G401.6 (cell line): Measurements from ENCODE around the gene GPR82.
"Not testable (repeated sequence)": the region's sequence is repeated elsewhere in the genome, so short reads cannot be mapped to it uniquely, and the experiment has no call there.

Experiments used
- FAIRE-seq: peaks from 2 replicates; lab custom pipeline; 2012; peaks lifted over from hg19 to GRCh38; lab: Jason Lieb, UNC

The GPR82 gene

GRCh38 chrX:41723826-41724225 is at the start of gene GPR82:
Gene GPR82 (plus strand): TSS chrX:41724181. CDS start chrX:41727027, 2,846 bp downstream.
- no peak for FAIRE-seq

GRCh38 chrX:41676361-41676760 is 47.6 kb upstream of the GPR82 start:
- not testable (repeated sequence) for FAIRE-seq

- FAIRE-seq, result no peak
Measured at GRCh38 chrX:41677183-41678060, 46.6 kb upstream of the GPR82 start.

- no peak for FAIRE-seq
Measured at GRCh38 chrX:41684138-41684537, 39.8 kb upstream of the GPR82 start.

- no peak for FAIRE-seq
Measured at GRCh38 chrX:41684940-41685339, 39.0 kb upstream of the GPR82 start.

GRCh38 chrX:41686788-41687187 is 37.2 kb upstream of the GPR82 start:
- FAIRE-seq, result no peak

GRCh38 chrX:41688156-41688555 is 35.8 kb upstream of the GPR82 start:
- FAIRE-seq, result no peak

GRCh38 chrX:41688835-41689234 is 35.1 kb upstream of the GPR82 start, which contains the start of gene GPR34:
Gene GPR34 (plus strand): TSS chrX:41688973. CDS start chrX:41695634, 6,661 bp downstream.
- no peak for FAIRE-seq

- FAIRE-seq, result no peak
Measured at GRCh38 chrX:41689711-41690110, 34.3 kb upstream of the GPR82 start.

- FAIRE-seq, result no peak
Measured at GRCh38 chrX:41692162-41692749, 31.7 kb upstream of the GPR82 start.

- FAIRE-seq, result no peak
Measured at GRCh38 chrX:41693024-41693423, 31.0 kb upstream of the GPR82 start.

- peak; percentile 45 for FAIRE-seq
Measured at GRCh38 chrX:41695426-41695825, 28.6 kb upstream of the GPR82 start.

GRCh38 chrX:41703574-41704029 is 20.4 kb upstream of the GPR82 start:
- FAIRE-seq, result no peak

- no peak for FAIRE-seq
Measured at GRCh38 chrX:41705042-41705441, 18.9 kb upstream of the GPR82 start.

GRCh38 chrX:41705680-41706374 is 18.2 kb upstream of the GPR82 start:
- no peak for FAIRE-seq

GRCh38 chrX:41707218-41707617 is 16.8 kb upstream of the GPR82 start:
- FAIRE-seq, result no peak

GRCh38 chrX:41708486-41708885 is 15.5 kb upstream of the GPR82 start:
- no peak for FAIRE-seq

GRCh38 chrX:41711021-41711667 is 12.8 kb upstream of the GPR82 start:
- no peak for FAIRE-seq

- FAIRE-seq, result no peak
Measured at GRCh38 chrX:41716222-41716621, 7.8 kb upstream of the GPR82 start.

GRCh38 chrX:41716767-41717473 is 7.1 kb upstream of the GPR82 start:
- FAIRE-seq, result no peak

- no peak for FAIRE-seq
Measured at GRCh38 chrX:41718481-41719235, 5.3 kb upstream of the GPR82 start.
